Fibroblast of the conjunctiva (primary cell): ENCODE data around the gene RARRES1.

Source experiments
- DNase-seq: peaks from one replicate; pipeline ENCODE4 v3.0.0-alpha.2; 2010; ENCODE audit warnings: low read depth

The RARRES1 gene

DNA sequence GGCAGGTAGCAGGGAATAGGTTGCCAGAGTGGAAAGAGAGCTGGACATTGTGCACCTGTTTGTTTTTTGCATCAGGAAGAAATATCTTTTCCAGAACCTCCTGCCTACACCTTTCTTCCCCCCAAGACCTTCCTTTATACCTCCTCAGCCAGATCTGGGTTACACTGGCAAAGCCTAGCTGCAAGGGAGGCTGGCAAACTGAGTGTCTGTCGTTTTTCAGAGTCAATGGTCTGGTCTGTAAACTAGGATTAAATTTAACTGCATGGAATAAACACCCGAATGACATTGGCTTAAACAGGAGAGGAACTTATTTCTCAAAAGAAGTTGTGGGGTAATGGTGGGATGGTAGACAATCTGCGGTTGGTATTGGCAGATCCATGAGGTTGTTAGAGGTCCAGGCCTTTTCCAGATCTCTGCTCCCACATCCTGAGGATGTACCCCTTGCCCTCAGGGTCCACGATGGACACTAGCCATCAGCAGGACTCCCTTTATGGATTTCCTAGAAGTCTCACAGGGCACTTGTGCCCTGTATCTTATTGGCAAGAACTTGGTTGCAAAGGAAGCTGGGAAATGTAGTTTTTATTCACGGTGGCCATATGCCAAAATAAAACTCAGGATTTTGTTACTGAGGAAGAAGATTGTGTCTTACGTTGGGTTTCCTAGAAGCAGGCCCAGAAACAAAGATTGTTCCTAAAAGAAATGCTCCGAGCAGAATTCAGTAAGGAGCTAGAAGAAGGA, 3.2 kb upstream of the RARRES1 start:
- DNase-seq: no peak

DNA sequence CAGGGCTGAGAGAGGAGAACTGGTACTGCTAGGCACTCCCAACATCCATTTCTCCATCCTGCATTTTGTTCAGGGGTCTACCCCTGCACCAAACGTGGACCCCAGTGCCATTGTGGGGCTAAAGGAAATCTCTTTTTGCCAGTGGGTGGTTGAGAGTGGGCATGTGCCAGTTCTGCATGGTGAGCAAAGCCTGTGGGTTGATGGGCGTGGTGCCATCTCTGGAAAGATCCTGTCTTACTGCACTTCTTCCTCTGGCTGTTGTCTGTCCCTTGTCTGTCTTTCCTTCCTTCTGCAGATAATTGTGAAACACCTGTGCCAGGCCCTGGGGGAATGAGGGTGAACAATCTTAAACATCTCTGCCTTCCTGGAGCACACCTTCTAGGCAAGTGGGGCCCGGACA, 1.4 kb upstream of the RARRES1 start:
- no peak for DNase-seq

DNA sequence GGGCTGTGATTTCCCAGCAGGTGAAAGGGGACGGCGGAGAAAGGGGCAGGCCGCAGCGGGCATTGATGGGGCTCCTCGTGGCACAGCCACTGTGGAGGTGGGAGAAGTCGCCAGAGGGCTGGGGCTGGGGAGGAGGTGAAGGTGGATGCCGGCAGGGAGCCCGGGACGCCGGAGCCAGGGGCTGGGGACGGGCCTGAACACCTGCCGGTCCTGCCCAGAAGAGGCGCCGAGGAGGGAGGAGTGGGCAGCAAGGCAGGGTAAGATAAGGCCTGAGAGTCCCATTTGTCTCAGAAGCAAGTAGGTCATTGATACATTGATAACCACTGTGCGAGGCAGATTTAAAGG, 571 bp upstream of the RARRES1 start:
- DNase-seq: no peak

DNA sequence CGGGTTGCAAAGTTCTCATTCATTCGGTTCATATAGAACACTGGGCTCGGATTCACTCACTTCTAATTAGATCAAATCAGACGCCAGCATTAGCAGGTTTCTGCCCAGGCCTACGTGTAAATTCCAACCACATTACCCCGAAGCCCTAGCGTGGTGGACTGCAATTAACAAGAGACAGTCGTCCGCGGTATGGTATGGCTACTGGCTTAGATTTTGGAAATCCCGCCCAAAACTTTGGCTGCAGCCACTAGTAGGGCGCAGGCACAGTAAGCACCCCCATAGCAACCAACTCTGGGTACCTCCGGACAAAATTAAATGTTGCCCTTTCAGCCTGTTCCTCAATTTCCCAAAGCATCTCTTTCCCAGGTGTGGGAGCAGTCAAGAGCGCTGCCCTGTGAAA, 771 bp downstream of the RARRES1 start:
- no peak for DNase-seq

GRCh38 chr3:158728851-158729250, 3.4 kb downstream of the RARRES1 start:
- no peak for DNase-seq

DNA sequence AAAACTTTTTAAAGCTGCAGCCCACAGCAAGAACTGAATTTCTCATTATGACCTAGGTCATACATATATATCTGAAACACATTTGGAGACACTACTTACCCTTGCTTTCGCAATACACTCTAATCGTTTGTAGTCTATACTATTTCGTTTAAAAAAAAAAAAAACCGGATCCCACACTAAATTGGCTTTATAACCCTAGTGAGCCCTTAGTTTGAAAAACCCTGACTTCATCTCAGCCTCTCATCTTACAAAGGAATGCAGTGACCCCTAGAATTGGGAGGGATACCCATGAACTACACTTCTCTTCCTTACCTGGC, 4.2 kb downstream of the RARRES1 start:
- no peak for DNase-seq

- DNase-seq: peak; percentile 65
These were observed 4.8 kb downstream of the RARRES1 start for GRCh38 chr3:158727206-158728060.

GRCh38 chr3:158725348-158726011, 6.8 kb downstream of the RARRES1 start:
- DNase-seq: peak; percentile 91

DNA sequence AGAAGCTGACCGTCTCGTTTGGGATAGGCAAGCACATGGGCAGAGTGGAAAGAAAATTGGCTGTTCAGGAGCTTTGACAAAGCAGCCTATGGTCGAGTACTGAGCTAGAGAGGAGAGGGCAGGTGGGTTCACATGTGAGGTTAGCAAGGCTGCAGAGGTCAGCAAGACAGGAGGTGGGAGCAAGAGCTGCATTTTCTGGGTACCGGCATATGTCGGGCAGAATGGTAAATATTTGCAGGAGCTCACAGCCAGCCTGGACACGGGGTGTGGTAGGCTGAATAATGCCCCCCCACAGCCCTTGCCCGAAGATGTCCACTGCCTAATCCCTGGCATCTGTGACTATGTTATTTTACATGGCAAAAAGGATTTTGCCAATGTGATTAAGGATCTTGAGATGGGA, 8.3 kb downstream of the RARRES1 start:
- no peak for DNase-seq

- DNase-seq: no peak
These were observed 10.1 kb downstream of the RARRES1 start for GRCh38 chr3:158722108-158722507.

- peak; percentile 92 for DNase-seq
These were observed 13.6 kb downstream of the RARRES1 start for GRCh38 chr3:158718490-158719170.

DNA sequence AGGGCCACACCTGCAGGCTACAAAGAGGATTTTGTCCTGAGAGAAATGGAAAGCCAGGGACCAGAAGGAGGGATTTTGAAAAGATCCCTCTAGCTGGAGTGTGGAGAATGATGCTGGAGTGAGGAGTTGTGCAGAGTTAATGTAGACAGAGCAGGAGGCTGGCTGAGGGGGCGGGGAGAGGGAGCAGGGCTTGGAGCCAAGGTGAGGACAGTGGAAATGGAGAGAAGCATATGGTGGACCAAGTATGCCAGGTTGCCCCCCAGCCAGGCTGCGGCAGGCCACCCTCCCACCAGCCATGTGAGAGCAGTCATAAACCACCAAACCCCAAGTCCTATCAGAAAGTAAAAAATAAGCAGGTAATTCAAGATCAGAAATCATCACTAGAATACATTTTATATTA, 14.7 kb downstream of the RARRES1 start:
- no peak for DNase-seq

- no peak for DNase-seq
These were observed 19.2 kb downstream of the RARRES1 start for GRCh38 chr3:158713094-158713499.

DNA sequence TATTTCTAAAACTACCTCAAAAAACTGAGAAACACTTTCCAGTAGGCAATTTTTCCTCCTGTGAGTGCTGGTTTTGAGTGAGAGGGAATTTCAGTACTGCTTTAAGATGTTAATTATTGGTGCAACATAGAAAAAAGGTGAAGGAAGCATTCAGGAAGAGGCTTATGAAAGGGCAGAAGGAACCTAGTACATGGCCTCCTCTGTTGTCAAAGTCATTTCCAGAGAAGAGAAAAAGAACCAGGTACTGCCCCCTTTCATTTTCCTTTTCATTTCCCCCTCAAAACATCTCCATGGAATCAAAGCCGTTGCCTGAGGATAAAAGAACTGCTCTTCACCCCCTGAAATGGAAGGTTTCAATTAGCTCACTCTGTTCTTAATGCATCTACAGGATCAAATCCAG, 19.8 kb downstream of the RARRES1 start:
- DNase-seq: no peak

- peak; percentile 38 for DNase-seq
These were observed 20.4 kb downstream of the RARRES1 start for GRCh38 chr3:158711886-158712285.

- no peak for DNase-seq
These were observed 21.7 kb downstream of the RARRES1 start for GRCh38 chr3:158710601-158711000.

DNA sequence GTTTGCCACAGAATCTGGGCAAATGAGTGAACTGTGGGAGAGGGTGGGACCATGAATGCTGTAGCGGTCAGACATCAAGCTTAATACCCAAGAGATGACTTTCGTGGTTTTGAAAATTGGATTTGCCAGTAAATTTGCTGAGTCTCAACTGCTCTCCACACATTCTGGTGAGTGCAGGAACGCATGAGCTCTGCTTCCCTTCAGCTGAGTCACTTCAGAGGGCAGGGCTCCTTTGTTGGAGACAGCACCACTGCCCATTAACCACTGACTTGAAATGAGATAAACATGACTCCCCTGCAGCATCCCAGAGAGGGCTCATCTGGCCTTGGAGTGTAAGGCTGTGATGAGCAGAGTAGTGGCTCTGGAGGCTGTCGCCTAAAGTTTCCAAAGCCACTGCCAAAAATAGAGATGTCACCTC, 22.6 kb downstream of the RARRES1 start:
- peak; percentile 82 for DNase-seq

DNA sequence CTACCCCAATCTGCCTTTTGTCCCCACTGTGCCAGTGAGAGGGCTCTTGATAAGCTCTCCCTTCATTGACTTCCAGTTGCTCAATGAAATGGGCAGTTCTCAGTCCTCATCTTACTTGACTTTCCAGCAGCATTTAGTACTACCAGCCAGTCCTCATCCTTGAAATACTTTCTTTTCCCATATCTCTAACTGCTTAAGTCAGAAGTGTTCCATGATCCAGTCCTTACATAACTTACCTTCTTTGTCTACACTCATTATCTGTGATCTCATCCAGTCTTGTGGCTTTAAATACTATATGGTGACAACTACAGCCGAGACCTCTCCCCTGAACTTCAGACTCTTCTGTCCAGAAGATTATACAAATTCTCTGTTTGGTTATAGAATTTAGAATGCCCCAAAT, 28.7 kb downstream of the RARRES1 start:
- DNase-seq: no peak

DNA sequence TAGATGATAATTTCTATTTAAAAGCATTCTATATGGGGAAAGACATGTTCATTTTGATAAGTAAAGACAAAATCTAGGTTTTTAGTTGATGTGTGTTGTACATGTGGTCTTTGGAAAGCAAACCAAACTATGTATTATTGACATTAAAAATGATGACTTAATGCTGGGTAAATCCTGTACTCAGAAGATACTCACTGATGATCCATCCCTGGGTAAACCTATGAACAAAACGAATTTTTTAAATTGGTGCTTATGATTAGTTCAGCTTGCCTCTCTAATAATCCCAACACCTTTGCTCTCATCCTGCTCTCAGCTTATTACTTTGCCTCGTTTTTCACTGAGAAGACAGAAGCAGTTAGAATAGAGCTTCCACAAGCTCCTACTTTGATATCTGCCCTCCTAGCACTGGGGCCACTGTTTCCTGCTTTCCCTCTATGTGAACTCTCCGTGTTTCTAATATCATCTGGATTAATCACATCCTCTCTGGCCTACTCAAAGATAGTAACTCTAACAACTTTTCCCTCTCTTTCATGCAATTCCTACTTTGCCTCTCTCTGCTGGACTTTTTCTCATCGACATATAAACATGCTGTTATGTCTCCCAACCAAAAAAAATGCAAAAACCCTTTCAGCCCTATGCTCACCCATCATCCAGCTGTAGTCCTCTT, 29.3 kb downstream of the RARRES1 start:
- DNase-seq: no peak

DNA sequence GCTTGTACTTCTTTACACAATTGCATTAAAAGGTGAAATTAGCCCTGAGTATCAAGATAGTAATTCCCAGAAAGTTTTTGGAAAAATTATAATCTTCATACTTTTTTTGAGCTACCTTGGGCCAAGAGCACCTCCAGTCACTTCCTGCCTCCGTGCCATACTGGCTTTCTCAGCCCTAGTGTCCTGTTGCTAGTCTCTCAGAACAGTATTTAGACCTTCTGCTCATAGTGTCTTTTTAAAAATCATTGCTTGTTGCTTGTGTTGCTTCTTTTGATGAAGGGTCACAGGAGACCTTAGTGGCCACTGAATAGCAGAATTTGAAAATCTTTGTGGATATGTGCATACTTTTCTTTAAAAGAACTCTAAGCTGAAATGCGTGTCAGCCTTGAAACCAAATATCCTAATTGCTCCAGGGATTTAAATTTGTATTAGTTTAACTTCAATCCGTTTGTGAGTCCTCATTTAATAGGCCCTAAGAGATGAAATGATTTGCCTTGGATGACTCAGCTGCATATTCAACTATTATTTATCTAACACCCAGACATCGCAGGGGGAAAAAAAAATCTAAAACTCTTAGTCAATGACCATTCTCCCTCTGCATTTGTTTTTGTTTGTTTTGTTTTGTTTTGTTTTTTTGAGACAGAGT, 30.7 kb downstream of the RARRES1 start:
- no peak for DNase-seq

DNA sequence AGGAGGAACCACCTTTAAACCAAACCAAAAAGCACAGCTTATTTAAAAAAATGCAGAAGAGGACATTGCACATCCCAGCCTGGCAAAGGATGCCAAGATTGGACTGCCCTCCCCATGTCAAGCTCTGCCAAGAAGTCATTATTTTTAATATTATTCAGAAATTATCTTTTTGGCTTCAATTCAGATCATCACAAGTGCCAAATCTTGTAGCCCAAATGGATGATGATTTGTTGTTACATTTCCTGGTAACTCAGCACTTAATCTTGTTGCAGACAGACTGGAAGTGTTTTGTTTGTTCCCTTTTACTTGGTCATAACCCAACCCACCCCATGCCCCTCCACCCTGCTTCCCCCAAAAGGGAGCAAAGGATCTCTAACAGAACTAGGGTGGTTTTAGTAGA, 31.7 kb downstream of the RARRES1 start:
- no peak for DNase-seq

- DNase-seq: no peak
These were observed 35.6 kb downstream of the RARRES1 start for GRCh38 chr3:158696618-158697017.
